Upper lobe of left lung (tissue), 6 donors: ENCODE data around the gene DENND1A. TPM values are rescaled to one million over a fixed set of nuclear protein-coding genes. Genes with fewer than 3 reads are reported as not detected.

Source experiments
- ATAC-seq, 2 donors: fragments of 200-7000 bp; cut with Tn5 transposase; one replicate each; pipeline ENCODE4 v1.9.1; 2022; ENCODE audit warnings: mild to moderate bottlenecking in 2 of 2, moderate library complexity in 2 of 2; ENCODE audit not compliant: low FRiP score in 2 of 2
- DNase-seq, 2 donors: peaks; one replicate each; pipeline ENCODE4 v3.0.0-alpha.2; 2019 to 2020
- H3K27ac ChIP-seq, 4 donors: fragments of 200-600 bp; sonication (generic); one replicate each; pipeline ENCODE4 v1.5.1; 2016 to 2019
- H3K27me3 ChIP-seq, 4 donors: fragments of 200-600 bp; sonication (generic); one replicate each; pipeline ENCODE4 v1.5.1; 2017 to 2019
- H3K36me3 ChIP-seq, 4 donors: fragments of 200-600 bp; sonication (generic); one replicate each; pipeline ENCODE4 v1.5.1; 2016 to 2019
- H3K4me1 ChIP-seq, 4 donors: fragments of 200-600 bp; sonication (generic); one replicate each; pipeline ENCODE4 v1.5.1; 2018 to 2019
- H3K4me3 ChIP-seq, 4 donors: fragments of 200-600 bp; sonication (generic); one replicate each; pipeline ENCODE4 v1.5.1; 2017 to 2019; ENCODE audit warnings: mild to moderate bottlenecking in 2 of 4, moderate library complexity in 1 of 4
- H3K9me3 ChIP-seq, 4 donors: fragments of 200-600 bp; sonication (generic); one replicate each; pipeline ENCODE4 v1.5.1; 2018 to 2019
- EP300 ChIP-seq, 4 donors: sonication (generic); formaldehyde crosslinking; IDR thresholded peaks; one replicate each; pipeline ENCODE4 v1.5.1; 2017; ENCODE audit warnings: antibody characterized with exemption in 4 of 4, control low read depth in 2 of 4
- POLR2A ChIP-seq, 4 donors: fragments of 450-650 bp; IDR thresholded peaks; one replicate each; pipeline ENCODE4 v1.5.1; 2016 to 2017; ENCODE audit warnings: antibody characterized with exemption in 4 of 4, mild to moderate bottlenecking in 2 of 4
- POLR2AphosphoS5 ChIP-seq, 2 donors: sonication (generic); formaldehyde crosslinking; IDR thresholded peaks; one replicate each; pipeline ENCODE4 v1.5.1; 2017; ENCODE audit warnings: antibody characterized with exemption in 2 of 2
- WGBS, 2 donors: methylation state at CpG; one replicate each; pipeline ENCODE4 v1.1.5; 2017 to 2018; 5-methylcytosine and 5-hydroxymethylcytosine counted together
- total RNA-seq, 6 donors: library from RNA; depleted of rRNA in 4 of 6; stranded (reverse); fragments of >200 nt in 4 of 6; gene quantifications; one replicate each; pipeline versions ENCODE4 v1.1.0 to v1.2.1, GENCODE V29; 2016 to 2021
- TF ChIP-seq, protein P1 (sequence below), 6 experiments: fragments of 450-650 bp in 4 of 6; fragments of 200-600 bp in 2 of 6; sonication (generic) in 2 of 6; IDR thresholded peaks; one replicate each; pipeline ENCODE4 v1.5.1; 2016 to 2019; ENCODE audit warnings: antibody characterized with exemption in 6 of 6
- donor health status: DM: no; HTN: no; CAD: no; lungs with moderate emphysema.
- donor health status: DM: no; HTN: yes; CAD: no; lungs with severe emphysema.

Gene DENND1A
- total RNA-seq, 6 donors from 2014 or later, result 9.8 to 46.1 (median 16.0) TPM

DNA sequence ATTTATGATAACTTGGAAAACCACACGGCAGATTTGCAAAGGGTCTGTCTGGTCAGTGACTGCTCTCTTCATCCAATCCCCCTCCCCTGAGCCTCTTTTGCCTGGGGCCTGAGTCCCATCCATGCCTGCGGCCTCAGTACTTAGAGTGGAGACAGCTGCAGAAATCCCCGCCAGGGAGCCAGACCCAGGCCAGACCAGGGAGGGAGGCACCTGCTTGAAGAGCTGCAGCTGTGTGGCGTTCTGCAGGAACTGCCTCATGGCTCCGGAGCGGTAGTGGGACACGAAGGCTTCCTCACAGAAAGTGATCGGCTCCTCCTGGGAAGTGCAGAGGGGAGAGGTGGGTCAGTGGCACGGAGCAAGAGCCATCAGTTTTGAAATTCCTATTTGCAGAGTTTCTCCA is 472.3 kb downstream of the DENND1A start:
- Histone ChIP-seq H3K4me3 (no peak overlapping the region), H3K36me3 (peaks cover 0 to 23% (median 3%) of the 10 kb centered on the region in 4 donors), H3K4me1 (no peaks in the 10 kb centered on the region), H3K9me3 (no peaks in the 10 kb centered on the region), H3K27ac (no peak overlapping the region), H3K27me3 (no peaks in the 10 kb centered on the region)
- TF ChIP-seq POLR2A (IDR thresholded peaks at IDR 0.05) (no peak), POLR2AphosphoS5 (IDR thresholded peaks at IDR 0.05) (no peak), EP300 (IDR thresholded peaks at IDR 0.05) (no peak)
- TF ChIP-seq, protein P1, sequence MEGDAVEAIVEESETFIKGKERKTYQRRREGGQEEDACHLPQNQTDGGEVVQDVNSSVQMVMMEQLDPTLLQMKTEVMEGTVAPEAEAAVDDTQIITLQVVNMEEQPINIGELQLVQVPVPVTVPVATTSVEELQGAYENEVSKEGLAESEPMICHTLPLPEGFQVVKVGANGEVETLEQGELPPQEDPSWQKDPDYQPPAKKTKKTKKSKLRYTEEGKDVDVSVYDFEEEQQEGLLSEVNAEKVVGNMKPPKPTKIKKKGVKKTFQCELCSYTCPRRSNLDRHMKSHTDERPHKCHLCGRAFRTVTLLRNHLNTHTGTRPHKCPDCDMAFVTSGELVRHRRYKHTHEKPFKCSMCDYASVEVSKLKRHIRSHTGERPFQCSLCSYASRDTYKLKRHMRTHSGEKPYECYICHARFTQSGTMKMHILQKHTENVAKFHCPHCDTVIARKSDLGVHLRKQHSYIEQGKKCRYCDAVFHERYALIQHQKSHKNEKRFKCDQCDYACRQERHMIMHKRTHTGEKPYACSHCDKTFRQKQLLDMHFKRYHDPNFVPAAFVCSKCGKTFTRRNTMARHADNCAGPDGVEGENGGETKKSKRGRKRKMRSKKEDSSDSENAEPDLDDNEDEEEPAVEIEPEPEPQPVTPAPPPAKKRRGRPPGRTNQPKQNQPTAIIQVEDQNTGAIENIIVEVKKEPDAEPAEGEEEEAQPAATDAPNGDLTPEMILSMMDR (IDR thresholded peaks at IDR 0.05), result no peak
- DNase-seq (no peak), ATAC-seq (no peak)
- WGBS, 2 donors, result 88 to 91% methylated on average over 8 to 9 of the region's 9 CpGs

- TF ChIP-seq POLR2AphosphoS5 (IDR thresholded peaks at IDR 0.05) (no peak), EP300 (IDR thresholded peaks at IDR 0.05) (no peak), POLR2A (IDR thresholded peaks at IDR 0.05) (no peak)
- TF ChIP-seq, protein P1 (IDR thresholded peaks at IDR 0.05), result no peak
- Histone ChIP-seq H3K9me3 (no peaks in the 10 kb centered on the region), H3K27me3 (no peaks in the 10 kb centered on the region), H3K27ac (no peak overlapping the region), H3K36me3 (peaks cover 0 to 31% (median 3%) of the 10 kb centered on the region in 4 donors), H3K4me1 (no peaks in the 10 kb centered on the region), H3K4me3 (no peak overlapping the region)
- 96 to 98% methylated on average over 3 of the region's 3 CpGs for WGBS, 2 donors
- DNase-seq (no peak), ATAC-seq (peak in 1 of 2 donors; percentile 24)
These were observed 473.9 kb downstream of the DENND1A start for GRCh38 chr9:123456011-123456410.

- Histone ChIP-seq H3K4me1 (no peaks in the 10 kb centered on the region), H3K27ac (no peak overlapping the region), H3K27me3 (no peaks in the 10 kb centered on the region), H3K4me3 (no peak overlapping the region), H3K36me3 (peaks cover 0 to 32% (median 3%) of the 10 kb centered on the region in 4 donors), H3K9me3 (no peaks in the 10 kb centered on the region)
- no peak for DNase-seq
- no peak for ATAC-seq
- TF ChIP-seq EP300 (IDR thresholded peaks at IDR 0.05), result no peak
- 95% methylated on average over 7 to 13 of the region's 13 CpGs for WGBS, 2 donors
These were observed 474.7 kb downstream of the DENND1A start for GRCh38 chr9:123455187-123455586.

GRCh38 chr9:123454361-123454760 is 475.6 kb downstream of the DENND1A start:
- Histone ChIP-seq H3K9me3 (no peaks in the 10 kb centered on the region), H3K36me3 (peaks cover 0 to 32% (median 3%) of the 10 kb centered on the region in 4 donors), H3K27ac (no peak overlapping the region), H3K27me3 (no peaks in the 10 kb centered on the region), H3K4me1 (no peaks in the 10 kb centered on the region), H3K4me3 (no peak overlapping the region)
- no peak for DNase-seq
- ATAC-seq, result no peak
- TF ChIP-seq, protein P1 (IDR thresholded peaks at IDR 0.05), result no peak
- TF ChIP-seq EP300 (IDR thresholded peaks at IDR 0.05) (no peak), POLR2AphosphoS5 (IDR thresholded peaks at IDR 0.05) (no peak), POLR2A (IDR thresholded peaks at IDR 0.05) (no peak)
- WGBS, 2 donors, result 81 to 86% methylated on average over 3 of the region's 3 CpGs

DNA sequence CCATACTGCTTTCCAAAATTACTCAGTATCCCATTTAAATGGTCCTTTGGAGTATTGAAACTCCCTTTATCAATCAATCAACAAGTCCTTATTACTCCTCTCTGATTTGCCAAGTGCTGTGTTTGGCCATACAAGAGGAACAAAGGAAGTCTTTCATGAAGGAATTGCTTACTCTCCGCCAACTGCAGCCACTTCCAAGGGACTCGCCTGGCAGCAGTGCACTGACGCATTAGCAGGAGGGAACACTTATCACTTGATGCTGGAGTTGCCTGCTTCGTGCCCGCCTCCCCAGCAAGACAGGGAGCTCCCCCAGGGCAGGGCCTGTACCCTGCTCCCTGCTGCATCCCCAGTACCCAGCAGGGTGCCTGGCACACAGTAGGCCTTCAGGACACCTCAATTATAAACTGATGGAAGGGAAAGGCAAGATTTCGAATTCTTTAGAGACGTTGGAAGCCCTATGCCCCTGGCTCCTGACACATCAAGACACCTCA is 476.1 kb downstream of the DENND1A start:
- WGBS, 2 donors, result 78 to 84% methylated on average over 7 of the region's 7 CpGs
- Histone ChIP-seq H3K27ac (no peak overlapping the region), H3K4me1 (no peaks in the 10 kb centered on the region), H3K36me3 (peaks cover 0 to 32% (median 3%) of the 10 kb centered on the region in 4 donors), H3K27me3 (no peaks in the 10 kb centered on the region), H3K9me3 (no peaks in the 10 kb centered on the region), H3K4me3 (no peak overlapping the region)
- ATAC-seq (no peak), DNase-seq (no peak)
- TF ChIP-seq, protein P1 (IDR thresholded peaks at IDR 0.05), result no peak
- TF ChIP-seq EP300 (IDR thresholded peaks at IDR 0.05) (no peak), POLR2A (IDR thresholded peaks at IDR 0.05) (no peak), POLR2AphosphoS5 (IDR thresholded peaks at IDR 0.05) (no peak)
